Iris pigment epithelial cell (primary cell): ENCODE measurements around the gene MAFF.

Experiments
- DNase-seq: peaks from one replicate; pipeline ENCODE4 v3.0.0-alpha.2; 2011; ENCODE audit warnings: low read depth

The MAFF gene

DNA sequence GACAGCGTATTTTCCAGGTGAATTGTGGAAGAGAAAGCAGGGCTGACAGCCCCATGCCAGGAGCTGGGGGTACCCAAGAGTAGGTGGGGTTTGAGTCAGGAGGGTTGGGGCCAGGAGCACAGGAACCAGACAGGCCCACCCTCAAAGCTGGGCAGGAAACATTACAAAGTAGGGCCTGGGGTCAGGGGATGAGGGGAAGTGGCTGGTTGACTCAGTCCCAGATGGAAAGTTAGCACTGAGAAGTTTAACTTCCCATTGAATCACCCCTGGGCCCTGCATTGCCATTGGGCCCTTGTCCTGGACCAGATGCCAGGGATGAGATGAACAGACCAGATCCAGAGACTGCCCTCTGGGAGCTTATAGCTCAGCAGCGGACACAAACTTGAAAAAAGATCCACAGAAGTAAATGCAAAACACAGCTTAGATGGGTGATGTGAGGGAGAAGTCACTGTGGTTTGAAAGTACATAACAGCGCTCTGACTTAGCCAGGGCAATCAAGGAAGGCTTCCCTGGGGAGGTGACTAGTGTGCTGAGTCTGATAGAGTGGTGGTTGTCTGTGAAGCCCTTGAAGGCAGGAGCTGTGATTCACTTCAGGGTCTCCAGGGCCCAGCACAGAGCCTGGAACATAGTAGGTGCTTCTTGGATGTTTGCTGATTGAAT, 2.2 kb downstream of the MAFF start:
- peak; percentile 60 for DNase-seq

DNA sequence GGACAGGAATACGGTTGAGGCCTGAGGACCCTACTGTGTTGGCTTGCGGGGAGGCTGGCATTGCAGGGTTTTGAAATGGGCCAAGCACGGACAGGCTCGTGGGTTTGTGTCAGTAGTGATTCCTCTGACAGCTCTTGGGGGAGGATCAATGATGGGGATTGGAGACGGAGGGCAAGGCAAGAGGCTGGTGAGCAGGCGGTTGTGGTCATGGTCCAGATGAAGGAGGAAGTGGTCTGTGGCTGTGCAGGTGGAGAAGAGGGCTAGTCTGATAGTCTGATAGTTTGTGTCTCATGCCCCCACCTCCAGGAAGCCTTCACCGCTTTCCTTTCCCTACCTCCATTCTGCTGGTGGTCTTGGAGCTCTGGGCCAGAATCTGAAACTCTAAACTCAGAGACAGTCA, 3.0 kb downstream of the MAFF start:
- no peak for DNase-seq

DNA sequence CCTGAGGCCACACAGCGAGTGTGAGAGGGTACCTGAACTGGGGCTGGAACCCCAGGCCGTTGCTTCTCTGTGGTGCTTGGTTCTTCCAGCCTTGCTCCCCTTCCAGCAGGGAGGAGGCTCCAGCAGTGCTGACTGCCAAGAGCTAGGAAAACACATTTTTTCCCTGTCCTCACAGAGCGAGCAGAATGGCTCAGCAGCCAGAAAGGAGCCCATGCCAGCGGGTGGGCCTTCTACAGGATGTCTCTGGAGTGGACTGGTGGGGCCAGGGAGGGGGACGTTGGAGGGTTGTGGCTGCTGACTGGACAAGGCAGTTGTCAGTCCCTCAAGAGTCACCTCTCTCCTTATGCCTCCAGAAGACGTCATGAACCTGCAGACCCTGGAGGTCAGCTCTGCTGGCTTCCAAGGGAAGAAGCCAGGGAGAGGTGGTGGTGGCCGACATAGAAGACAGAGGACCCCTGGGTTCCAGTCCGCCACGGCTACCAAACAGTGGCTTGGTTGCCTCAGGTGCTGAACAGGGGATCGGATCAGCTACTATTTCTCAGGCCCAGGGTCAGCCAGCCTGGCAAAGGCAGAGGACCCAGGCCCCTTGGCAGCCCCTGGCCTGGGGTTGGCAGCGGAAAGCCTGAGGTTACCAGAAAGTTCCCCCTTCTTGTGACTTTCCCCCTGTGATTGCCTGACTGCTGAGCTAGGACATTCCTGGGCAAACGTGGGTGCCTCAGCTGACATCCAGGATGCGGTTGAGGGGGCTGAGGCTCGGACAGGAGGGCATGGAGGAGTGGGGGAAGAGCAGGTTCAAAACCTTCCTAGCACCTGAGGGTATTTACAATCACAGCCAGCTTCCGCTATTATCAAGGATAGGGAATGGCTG, 3.7 kb downstream of the MAFF start:
- peak; percentile 63 for DNase-seq

DNA sequence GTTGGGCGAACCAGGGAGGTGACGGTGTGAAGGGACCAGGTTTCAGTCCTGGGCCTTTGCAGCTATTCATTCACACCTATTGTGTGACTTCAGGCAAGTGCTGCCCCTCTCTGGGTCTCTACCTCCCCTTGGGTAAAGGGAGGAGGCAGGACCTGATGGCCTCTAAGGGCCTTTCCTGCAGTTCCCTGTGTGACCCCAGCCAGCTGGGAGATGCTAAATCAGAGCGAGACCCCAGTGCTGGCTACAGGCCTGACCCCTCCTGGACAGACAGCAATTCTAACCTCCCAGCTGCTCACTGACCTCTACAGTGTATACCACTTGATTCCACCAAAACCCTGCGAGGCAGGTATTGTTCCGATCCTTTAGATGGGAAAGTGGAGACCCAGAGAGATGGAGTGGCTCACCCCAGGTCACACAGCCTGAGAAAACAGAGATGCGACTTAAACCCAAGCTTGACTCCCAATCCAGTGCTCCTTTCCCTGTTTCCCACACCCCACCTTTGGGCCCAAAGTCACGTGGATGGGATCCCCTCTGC, 6.2 kb downstream of the MAFF start:
- DNase-seq = no peak

DNA sequence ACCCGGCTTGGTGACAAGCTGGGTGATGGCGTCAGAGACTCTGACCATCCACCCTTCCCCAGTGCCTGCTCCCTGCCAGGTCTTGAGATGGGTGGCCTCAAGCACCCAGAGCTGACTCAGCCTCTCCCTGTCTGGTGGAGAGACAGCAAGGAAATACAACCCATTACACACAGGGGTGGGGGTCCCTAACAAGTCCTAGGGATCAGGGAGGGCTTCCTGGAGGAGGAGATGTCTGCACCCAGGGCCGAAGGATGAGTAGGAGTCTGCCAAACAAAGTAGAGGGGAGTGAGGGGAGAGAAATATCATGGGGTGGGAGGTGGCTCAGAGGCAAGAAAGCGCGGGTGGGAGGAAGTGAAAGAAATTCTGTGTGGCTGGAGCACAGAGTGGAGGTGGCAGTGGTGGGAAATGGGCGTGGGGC, 6.8 kb downstream of the MAFF start:
- DNase-seq = no peak

DNA sequence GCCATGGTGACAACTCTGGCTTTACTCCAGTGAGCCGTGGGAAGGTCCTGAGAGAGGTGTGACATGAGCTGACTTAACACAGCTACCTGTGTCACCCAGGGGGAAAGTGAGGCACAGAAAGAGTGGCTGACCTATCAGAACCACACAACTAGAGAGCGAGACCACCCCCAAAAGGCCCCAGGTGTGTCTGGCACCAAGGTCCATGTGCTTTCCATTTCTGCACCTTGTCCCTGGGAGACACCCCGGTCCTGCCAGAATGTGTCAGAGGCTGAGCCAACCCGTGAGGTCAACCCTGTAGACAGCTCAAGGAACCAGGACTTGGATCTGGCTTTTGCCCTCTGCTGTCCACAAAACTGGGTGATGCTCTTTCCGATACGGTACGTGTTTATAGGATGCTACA, 9.8 kb downstream of the MAFF start:
- DNase-seq = no peak

DNA sequence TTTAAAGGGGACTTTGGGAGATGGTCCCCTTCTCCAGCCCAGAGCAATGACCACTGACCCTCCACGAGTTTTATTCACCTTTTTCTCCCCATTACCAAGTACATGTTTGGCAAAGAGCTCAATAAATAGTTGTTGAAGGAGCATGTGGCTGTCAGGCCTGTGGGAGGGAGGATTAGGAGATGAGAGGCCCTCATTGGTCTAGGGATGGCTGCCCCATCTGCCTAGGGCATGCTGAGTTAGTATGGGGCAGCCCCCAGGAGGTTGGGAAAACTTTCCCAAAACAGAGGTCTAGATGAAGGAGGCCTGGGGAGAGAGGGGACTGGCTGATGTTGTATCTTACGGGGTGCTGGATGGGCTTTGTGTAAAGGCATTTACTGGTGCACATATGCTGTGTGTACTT, 10.6 kb downstream of the MAFF start:
- DNase-seq = no peak

DNA sequence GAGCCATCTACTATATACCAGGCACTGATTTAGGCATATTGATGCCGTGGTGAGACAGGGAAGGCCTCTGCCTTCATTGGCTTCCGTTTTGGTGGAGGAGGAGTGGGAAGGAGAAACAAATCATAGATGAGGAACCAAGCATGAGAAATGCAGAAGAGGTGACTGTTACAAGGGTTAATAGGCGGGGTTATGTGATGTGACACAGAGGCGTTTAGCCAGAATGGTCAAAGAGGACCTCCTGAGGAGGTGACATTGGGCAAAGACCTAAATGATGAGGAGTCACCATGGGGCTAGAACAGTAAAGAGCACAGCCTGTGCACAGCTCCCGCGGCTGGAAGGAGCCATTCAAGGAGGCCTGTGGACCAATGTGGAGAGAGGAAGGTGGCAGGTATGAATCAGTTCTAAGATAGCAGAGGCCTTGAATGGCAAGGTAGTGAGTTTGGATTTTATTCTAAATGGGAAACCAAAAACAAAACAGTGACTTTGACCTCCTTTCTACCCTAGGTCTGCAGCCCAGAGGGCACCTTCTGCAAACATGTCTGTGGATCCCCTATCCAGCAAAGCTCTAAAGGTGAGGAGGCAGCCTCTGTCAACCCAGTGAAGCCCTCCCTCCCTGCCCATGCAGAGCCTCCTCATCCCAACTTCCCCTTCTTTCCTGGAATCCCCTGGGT, 11.7 kb downstream of the MAFF start:
- DNase-seq = no peak

DNA sequence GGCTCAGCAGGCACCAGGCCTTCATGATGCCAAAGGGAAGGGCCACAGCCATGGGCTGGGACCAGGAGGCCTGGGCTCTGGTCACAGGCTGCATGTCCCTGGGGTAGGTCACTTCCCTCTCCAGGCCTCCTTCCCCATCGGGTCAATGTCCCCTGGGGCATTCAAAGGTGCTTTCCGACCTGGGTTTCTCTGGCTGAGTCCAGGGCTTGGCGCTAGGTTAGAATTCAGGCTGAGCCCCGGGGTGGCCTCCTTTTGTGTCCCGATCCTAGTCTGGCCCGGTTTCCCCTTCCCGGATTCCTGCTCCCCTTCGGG, 12.2 kb downstream of the MAFF start:
- DNase-seq = no peak

DNA sequence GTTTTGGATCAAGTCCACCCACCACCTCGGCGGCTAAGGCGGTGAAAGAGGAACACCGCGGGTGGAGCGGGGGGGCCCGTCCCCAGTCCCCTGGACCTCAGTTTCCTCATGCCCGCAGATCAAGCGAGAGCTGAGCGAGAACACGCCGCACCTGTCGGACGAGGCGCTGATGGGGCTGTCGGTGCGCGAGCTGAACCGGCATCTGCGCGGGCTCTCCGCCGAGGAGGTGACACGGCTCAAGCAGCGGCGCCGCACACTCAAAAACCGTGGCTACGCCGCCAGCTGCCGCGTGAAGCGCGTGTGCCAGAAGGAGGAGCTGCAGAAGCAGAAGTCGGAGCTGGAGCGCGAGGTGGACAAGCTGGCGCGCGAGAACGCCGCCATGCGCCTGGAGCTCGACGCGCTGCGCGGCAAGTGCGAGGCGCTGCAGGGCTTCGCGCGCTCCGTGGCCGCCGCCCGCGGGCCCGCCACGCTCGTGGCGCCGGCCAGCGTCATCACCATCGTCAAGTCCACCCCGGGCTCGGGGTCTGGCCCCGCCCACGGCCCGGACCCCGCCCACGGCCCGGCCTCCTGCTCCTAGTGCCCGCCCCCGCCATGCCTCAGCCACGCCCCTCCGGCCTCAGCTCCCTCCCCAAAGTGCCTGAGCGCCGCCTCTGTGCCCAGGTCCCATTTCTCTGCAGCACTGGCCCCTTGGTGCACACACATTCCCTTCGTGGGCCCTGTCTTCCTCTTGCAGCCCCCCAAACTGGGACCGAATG, 12.7 kb downstream of the MAFF start:
- DNase-seq = peak; percentile 77

DNA sequence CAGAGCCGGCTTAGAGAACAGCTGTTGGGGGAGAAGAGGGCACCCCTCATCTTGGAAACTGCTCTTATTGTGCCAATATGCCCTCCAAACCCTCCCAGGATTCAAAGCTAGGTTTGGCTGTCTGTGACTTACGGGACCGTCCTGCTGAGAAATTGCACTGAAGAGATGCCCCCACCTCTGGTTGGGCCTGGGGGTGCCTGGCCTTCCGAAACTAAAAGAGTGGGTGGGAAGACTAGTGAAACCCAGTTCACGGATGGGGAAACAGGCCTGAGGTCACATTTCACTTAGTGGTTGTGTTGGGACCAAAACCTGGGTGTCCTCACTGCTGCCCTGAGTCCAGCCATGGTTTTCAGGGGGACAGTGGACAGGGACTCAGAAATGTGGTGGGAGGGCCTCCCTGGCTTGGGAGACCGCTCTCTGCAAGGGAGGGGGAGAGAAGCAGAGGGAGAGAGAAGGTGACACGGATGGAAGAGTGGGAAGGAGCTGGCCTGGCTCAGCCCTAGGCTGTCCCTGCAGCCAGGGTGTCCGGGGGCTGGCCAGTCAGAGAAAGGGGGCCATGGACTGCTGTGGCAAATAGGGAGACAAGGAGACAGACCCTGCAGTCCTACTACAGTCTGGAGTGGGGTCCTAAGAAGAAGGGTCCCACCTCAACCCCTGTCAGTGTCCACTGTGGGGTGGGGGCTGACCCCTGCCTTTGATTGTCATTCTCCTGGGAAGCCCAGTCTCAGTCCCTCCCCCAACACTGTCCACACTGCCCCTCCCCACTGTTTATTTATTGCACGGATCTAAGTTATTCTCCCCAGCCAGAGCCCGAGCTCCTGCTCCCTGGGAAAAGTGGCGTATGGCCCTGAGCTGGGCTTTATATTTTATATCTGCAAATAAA, 13.6 kb downstream of the MAFF start:
- no peak for DNase-seq

DNA sequence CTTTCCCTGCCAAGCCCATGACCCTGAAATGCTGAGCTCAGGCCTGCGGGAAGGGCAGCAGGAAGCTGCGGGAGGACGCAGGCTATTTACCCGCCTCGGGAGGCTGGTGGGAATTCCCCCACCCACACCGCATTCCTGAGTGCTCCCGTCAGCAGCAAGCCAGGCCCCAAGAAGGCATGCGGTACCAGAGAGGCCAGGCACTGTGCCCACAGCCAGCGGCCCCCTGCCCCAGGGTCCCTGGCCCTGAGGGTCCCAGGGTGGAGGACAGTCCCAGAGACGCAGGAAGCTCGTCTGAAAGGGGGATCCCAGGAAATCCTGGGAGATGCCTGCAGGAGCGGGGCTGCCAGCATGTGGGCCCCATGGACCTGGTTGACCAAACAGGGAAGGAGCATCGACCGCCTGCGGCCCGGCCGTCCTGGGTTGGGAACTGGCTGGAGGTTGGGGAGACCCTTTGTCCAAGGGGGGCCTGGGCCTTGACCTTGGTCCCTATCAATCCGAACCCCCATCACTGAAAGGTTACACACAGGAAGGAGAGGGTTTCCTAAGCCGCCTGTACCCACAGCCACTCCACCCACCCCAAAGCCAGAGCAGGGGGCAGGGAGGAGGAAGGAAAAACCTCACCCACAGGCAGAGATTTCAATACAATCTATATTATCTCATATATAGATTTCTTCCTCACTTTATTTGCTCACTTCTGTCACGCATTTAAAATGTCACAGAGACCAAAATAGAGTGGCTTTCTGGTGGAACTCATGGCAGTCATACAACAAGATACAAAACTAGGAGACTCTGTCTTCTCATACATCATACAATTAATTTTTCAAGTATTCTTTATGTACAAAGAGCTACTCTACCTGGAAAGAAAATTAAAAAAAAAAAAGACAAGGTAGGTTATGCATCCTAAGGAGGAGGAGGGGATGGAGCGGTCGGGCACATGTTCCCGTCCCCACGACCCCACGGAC, 17.1 kb downstream of the MAFF start:
- peak; percentile 98 for DNase-seq

DNA sequence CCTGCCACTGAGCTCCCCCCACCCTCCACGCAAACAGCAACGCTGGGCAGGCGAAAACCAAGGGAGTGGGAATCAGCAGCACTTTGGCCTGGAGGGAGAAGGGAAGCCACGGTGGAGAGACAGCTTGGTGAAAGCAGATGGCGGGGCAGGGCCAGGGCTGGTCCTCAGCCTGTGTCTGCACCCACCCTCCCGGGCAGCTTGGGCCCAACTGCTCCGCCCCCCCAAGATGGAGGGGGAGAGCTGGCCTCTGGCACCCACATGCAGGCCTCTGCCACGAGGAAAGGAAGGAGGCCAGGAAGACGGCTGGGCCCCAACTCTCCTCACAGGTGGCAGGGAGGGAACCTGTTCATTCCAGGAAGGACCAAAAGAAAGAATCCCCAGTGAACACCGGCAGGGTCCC, 17.8 kb downstream of the MAFF start:
- DNase-seq = no peak

DNA sequence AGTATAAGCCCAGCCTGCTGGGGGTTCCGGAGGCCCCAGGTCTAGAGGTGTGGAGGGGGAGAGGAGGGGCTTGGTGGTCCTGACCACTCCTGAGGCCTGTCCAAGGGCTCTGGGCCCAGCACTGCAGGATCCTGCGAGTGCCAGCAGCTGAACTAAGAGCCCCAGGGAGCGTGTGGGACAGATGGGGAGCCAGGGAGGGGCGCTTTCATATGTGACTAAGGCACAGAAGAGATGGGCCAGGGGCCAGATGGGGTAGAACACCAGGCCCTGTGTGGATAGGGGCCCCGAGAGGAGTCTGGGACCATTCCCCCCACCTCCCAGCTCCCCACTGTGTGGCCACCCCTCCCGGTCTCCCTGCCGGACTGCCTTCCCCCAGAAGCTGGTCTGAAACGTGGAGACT, 18.4 kb downstream of the MAFF start:
- no peak for DNase-seq

DNA sequence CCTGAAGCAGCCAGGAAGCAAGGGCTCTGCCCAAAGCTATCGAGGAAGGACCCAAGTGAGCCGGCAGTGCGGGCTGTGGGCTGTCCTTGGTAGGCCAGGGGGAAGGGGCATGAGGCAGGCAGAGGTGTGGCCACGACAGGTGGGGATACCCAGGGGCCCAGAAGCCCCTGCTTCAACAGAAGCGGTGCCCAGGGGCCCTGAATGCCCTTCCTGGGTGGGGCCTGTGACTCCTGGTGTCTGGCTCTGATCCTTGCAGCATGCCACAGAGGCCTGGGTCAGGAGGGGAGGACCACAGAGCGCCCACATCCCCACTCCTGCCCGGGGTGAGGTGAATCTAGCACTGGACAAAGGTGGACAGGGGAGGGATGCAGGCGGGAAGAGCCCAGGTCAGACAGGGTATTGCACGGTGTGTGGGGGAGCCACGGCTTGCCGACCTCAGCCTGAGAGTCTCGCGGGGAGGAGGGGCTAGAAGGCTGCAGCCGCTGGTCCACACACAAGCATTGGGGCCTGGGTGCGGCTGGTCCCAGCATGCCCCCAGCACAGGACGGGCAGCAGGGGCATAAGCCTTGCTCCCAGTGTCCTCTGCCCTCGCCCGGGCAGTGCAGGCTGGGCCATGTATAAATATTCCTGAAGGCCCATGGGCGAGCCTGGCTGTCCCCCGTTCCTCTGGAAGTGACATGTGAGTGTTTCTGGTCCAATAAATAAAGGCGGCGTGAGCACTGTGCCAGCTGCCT, 19.0 kb downstream of the MAFF start:
- DNase-seq = no peak

DNA sequence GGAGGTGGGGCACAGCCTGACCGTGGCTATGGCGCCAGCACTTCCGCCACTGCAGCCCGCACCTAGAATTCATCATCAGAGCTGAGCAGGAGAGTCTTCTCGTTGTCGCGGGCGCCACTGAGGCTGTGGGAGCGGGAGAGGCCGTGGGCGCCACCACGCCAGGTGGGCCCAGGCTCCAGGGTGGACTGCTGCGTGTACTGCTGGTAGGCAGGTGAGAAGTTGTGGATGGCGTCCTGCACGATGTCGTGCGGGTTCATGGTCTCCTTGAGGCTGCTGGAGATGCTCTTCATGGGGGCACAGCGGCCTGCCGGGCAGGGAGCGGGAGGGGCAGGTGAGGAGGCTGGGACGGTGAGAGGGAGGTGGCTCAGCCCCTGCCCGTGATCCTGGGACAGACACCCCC, 19.6 kb downstream of the MAFF start:
- DNase-seq = no peak

DNA sequence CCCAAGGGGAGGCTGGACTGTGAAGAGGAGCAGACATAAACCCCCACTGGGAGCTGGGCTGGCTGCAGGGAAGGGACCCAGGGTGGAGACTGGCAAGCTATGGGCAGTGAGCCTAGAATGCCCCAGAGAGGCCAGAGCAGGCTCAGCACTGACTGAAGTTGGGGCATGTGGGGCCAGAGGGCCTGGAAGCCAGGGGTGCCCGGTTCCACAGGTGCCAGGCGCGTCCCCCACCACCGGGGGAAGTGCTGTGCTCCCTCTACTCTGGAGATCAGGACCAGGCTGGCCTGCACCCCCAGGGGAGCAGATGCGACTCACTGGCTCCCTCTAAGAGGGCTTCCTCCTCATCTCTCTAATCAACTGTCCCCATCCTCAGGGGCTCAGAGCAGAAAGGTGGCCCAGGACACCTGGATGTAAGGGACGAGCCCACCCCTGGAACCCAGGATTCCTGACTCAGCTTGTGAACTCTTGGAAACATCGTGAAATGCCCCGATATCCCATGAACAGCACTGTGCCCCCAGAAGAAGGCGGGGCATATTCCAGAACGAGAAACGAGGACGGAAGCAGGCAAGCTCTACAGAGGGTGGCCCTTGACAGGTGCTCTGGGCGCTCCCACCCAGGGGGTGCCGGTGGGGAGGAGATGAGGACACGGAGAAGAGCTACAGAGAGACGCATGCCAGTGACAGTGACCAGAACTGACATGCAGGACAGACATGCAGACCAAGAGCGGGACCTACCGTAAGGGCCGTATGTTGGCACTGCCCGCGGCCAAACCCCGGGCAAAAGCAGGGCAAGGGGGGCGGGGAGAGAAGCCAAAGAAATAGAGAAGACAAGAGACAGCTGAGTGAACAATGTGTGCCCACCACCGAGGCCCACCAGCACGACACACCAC, 20.4 kb downstream of the MAFF start:
- no peak for DNase-seq

DNA sequence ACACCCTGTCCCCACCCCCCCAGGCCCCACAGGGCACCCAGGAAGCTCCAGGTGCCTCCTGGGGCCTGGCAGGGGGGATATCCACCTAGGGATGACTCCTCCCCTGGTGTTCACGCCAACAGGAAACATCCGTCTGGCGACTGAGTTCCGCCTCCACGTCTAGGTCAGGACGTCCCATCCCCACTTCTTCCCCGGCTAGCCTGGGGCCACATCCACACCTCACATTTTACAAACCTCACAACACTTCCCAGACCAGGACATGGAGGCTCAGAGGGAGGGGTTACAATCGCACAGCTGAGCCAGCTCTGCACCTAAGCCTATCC, 21.0 kb downstream of the MAFF start:
- peak; percentile 63 for DNase-seq
